Endothelial cell of umbilical vein (primary cell): Measurements from ENCODE around the gene EGFL7. TPM values are rescaled to one million over a fixed set of nuclear protein-coding genes. Genes with fewer than 3 reads are reported as not detected.

ENCODE experiments used
- BruUV-seq: library from RNA; stranded (reverse); fragments of 400-500 nt; replicated peaks from 2 replicates; lab custom pipeline; 2021; lab: Mats Ljungman, UMichigan
- CTCF ChIA-PET: fragments of 300-600, 350-600 bp; sonication (Branson Sonifier 250); formaldehyde crosslinking; loops from one replicate; lab custom pipeline; 2021; ENCODE audit warnings: antibody characterized with exemption, inconsistent platforms; lab: Charles Lee
- POLR2A ChIA-PET: fragments of 300-600, 350-600 bp; sonication (Branson Sonifier 250); formaldehyde crosslinking; loops from one replicate; lab custom pipeline; 2021; ENCODE audit warnings: antibody characterized with exemption, inconsistent platforms; lab: Charles Lee
- DNase-seq: peaks from one replicate; pipeline ENCODE4 v3.0.0-alpha.2; 2011; ENCODE audit warnings: low read depth, low spot score
- FAIRE-seq: peaks from 2 replicates; lab custom pipeline; 2011; peaks lifted over from hg19 to GRCh38; lab: Jason Lieb, UNC
- H2AFZ ChIP-seq: 2 replicates; pipeline ENCODE4 v1.6.0; 2012; ENCODE audit warnings: low read depth, low read length, control low read depth, inconsistent platforms
- H3K27ac ChIP-seq: 2 replicates; pipeline ENCODE4 v1.5.1; 2011; ENCODE audit warnings: low read depth, mild to moderate bottlenecking, control low read depth, low read length, moderate library complexity; ENCODE audit not compliant: insufficient read depth
- H3K27me3 ChIP-seq, 2 experiments: 2 replicates each; pipeline versions ENCODE4 v1.6.0 to v1.6.1; 2011; ENCODE audit warnings: low read length in 2 of 2, mixed read lengths in 1 of 2; ENCODE audit not compliant: control insufficient read depth in 2 of 2, insufficient read depth in 2 of 2
- H3K36me3 ChIP-seq, 2 experiments: 2 replicates in 1 of 2; 3 replicates in 1 of 2; pipeline ENCODE4 v1.5.1; 2011; ENCODE audit warnings: low read length in 2 of 2, mild to moderate bottlenecking in 1 of 2, moderate library complexity in 1 of 2; ENCODE audit not compliant: control insufficient read depth in 2 of 2, insufficient read depth in 2 of 2; ENCODE audit errors: extremely low read depth in 1 of 2
- H3K4me1 ChIP-seq: 3 replicates; pipeline ENCODE4 v1.5.1; 2011; ENCODE audit warnings: mild to moderate bottlenecking, low read length; ENCODE audit not compliant: control insufficient read depth, insufficient read depth; ENCODE audit errors: extremely low read depth
- H3K4me2 ChIP-seq: 2 replicates; pipeline ENCODE4 v1.6.1; 2011; ENCODE audit warnings: low read length, control low read depth, mixed read lengths; ENCODE audit not compliant: insufficient read depth
- H3K4me3 ChIP-seq, 3 experiments: fragments of 200-600 bp in 1 of 3; sonication (generic), shearing (Covaris generic) in 1 of 3; replicated peaks in 1 of 3; 2 replicates each; pipeline ENCODE4 v1.5.1; 2011 to 2016; ENCODE audit warnings: control low read depth in 3 of 3, low read length in 3 of 3, mild to moderate bottlenecking in 2 of 3, inconsistent platforms in 1 of 3, low read depth in 1 of 3, moderate library complexity in 1 of 3; ENCODE audit not compliant: insufficient read depth in 1 of 3
- H3K79me2 ChIP-seq: 2 replicates; pipeline ENCODE4 v1.6.0; 2012; ENCODE audit warnings: low read length, inconsistent platforms; ENCODE audit not compliant: control insufficient read depth, insufficient read depth
- H3K9ac ChIP-seq: replicated peaks from 2 replicates; pipeline ENCODE3; 2011; ENCODE audit warnings: low read length, control low read depth; ENCODE audit not compliant: insufficient read depth; ENCODE audit errors: extremely low read depth
- H3K9me1 ChIP-seq: replicated peaks from 3 replicates; pipeline ENCODE4 v1.6.0; 2011; ENCODE audit warnings: mild to moderate bottlenecking, low read length; ENCODE audit not compliant: control insufficient read depth, insufficient read depth; ENCODE audit errors: extremely low read depth
- H3K9me3 ChIP-seq: replicated peaks from 2 replicates; pipeline ENCODE4 v1.5.1; 2012; ENCODE audit warnings: low read length, inconsistent platforms; ENCODE audit not compliant: control insufficient read depth, insufficient read depth
- H4K20me1 ChIP-seq: replicated peaks from 2 replicates; pipeline ENCODE3; 2011; ENCODE audit warnings: mild to moderate bottlenecking, low read length; ENCODE audit not compliant: control insufficient read depth, insufficient read depth; ENCODE audit errors: extremely low read depth
- EZH2 ChIP-seq: IDR thresholded peaks from 2 replicates; pipeline ENCODE4 v1.6.1; 2012; ENCODE audit warnings: borderline replicate concordance, low read depth, mild to moderate bottlenecking, moderate library complexity, low read length, inconsistent platforms; ENCODE audit not compliant: severe bottlenecking
- FOS ChIP-seq: IDR thresholded peaks from 2 replicates; pipeline ENCODE4 v1.6.1; 2011; ENCODE audit warnings: mild to moderate bottlenecking, low read length, moderate library complexity, borderline replicate concordance; ENCODE audit not compliant: insufficient read depth
- GATA2 ChIP-seq: IDR thresholded peaks from 2 replicates; pipeline ENCODE4 v1.7.0; 2011; ENCODE audit warnings: low read depth, mild to moderate bottlenecking, moderate library complexity, mixed read lengths, low read length; ENCODE audit not compliant: insufficient read length, insufficient read depth
- JUN ChIP-seq: IDR thresholded peaks from 2 replicates; pipeline ENCODE4 v1.6.1; 2011; ENCODE audit warnings: borderline replicate concordance, low read depth; ENCODE audit not compliant: insufficient read length, insufficient read depth
- MYC ChIP-seq: IDR thresholded peaks from one replicate; pipeline ENCODE4 v1.6.1; 2011; ENCODE audit warnings: mild to moderate bottlenecking, low read depth, low read length
- POLR2A ChIP-seq: IDR thresholded peaks from 2 replicates; pipeline ENCODE4 v1.6.1; 2012; ENCODE audit warnings: low read depth, mild to moderate bottlenecking, control low read depth, low read length
- POLR2AphosphoS5 ChIP-seq: IDR thresholded peaks from 2 replicates; pipeline ENCODE4 v1.6.1; 2012; ENCODE audit warnings: low read depth, mild to moderate bottlenecking, control low read depth, low read length, moderate library complexity; ENCODE audit not compliant: insufficient read depth
- dilution Hi-C: fragments of 300-500 bp; cut with MboI; formaldehyde crosslinking; loops from one replicate; pipeline ENCODE4 v1.15.0; 2019; ENCODE audit warnings: low sequenced_read_pairs; ENCODE audit not compliant: extremely low pct_ligation_motif_present
- intact Hi-C: fragments of 100-400 bp; cut with micrococcal nuclease; formaldehyde crosslinking; loops from one replicate; pipeline ENCODE4 v1.10.0; 2022
- polyA plus RNA-seq, 4 experiments: library from polyadenylated mRNA; depleted of rRNA in 3 of 4; stranded (reverse) in 3 of 4; unstranded in 1 of 4; fragments of >200 nt; gene quantifications; 2 replicates each; pipeline versions ENCODE4 v1.2.1 to v1.2.3, GENCODE V29; 2011 to 2012; ENCODE audit warnings: missing spikeins in 1 of 4
- total RNA-seq: library from RNA; stranded (reverse); gene quantifications from 2 replicates; pipeline ENCODE4 v1.2.3, GENCODE V29; 2021
- TF ChIP-seq, protein P1 (sequence below): IDR thresholded peaks from 2 replicates; pipeline ENCODE4 v1.6.1; 2011; ENCODE audit not compliant: insufficient read depth, insufficient read length

The EGFL7 gene
- total and polyA plus RNA-seq, 2 donors (not counting 3 experiments of a cell fraction or from before 2014, with no cell fraction given): 1,043 to 1,377 TPM

DNA sequence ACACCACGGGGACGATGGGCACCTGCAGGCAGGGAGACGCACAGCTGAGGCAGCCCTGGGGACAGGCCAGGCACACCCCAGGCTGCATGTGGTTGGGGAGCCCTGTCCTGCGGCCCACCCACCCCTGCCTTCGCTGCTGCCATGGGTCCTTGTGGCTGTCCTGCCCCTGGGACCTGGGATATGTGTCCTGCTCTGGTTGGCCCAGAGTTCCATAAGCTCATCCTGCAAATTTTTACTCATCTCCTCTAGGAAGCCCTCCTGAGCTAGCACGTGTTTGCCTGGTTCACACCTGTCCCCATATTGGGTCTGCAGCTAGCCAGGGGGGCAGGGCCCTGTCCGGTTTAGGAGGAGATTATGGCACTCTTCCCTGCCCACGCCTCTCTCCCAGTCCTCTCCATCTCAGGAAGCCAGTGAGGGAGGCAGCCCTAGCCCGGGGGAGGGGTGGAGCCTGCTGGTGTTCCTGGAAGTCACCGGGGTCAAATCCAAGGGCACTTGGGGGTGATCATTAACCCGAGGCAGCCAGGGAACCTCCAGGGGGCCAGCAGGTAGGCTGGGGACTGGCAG lies 12.2 kb downstream of the EGFL7 start:
- no peaks in the 10 kb centered on the region for H3K27me3 ChIP-seq
- ChIA-PET POLR2A (interaction anchor here (1.0 to 6.2 kb wide), 4 partner anchors 12 to 47 kb away, joined by 3 to 54 read pairs (median 7); partner anchors contain the start of gene EGFL7), CTCF (interaction anchor here (1.1 to 6.3 kb wide), 3 partner anchors 15 to 39 kb away, joined by 3 to 45 read pairs (median 4); no protein-coding TSS in a partner anchor)
- H2AFZ ChIP-seq: no peak overlapping the region
- peak; percentile 87 for DNase-seq
- intact Hi-C loops: loop anchor here (1.0 to 5.0 kb wide), 2 partner anchors 30 to 37 kb away; partner anchors contain the start of gene DIPK1B
- H3K79me2 ChIP-seq: peaks cover 9% of the 10 kb centered on the region
- H3K36me3 ChIP-seq: peaks cover 10 to 32% of the 10 kb centered on the region in 2 experiments
- dilution Hi-C loops: no loop called here
- H3K4me3 ChIP-seq: no peak overlapping the region
- no peak for FAIRE-seq
- H3K27ac ChIP-seq: no peak overlapping the region
- H3K9me3 ChIP-seq: no peaks in the 10 kb centered on the region
- no peaks in the 10 kb centered on the region for H4K20me1 ChIP-seq
- no peak overlapping the region for H3K4me2 ChIP-seq
- H3K9me1 ChIP-seq: no peaks in the 10 kb centered on the region
- H3K4me1 ChIP-seq: no peaks in the 10 kb centered on the region
- no peak overlapping the region for H3K9ac ChIP-seq
- BruUV-seq: no TSS peak
- TF ChIP-seq FOS (peak; percentile 1), EZH2 (no peak), POLR2AphosphoS5 (peak; percentile 98), POLR2A (peak; percentile 75), MYC (peak; percentile 53), JUN (no peak), GATA2 (peak; percentile 24)
- TF ChIP-seq, protein P1, sequence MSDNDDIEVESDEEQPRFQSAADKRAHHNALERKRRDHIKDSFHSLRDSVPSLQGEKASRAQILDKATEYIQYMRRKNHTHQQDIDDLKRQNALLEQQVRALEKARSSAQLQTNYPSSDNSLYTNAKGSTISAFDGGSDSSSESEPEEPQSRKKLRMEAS: peak; percentile 84
